NB4 (cell line): ENCODE results near the gene PRPH.

Experiments
- MYC ChIP-seq: IDR thresholded peaks from 2 replicates; pipeline ENCODE4 v1.6.1; 2011; ENCODE audit warnings: low read depth, low read length
- TF ChIP-seq, protein P1 (sequence below): IDR thresholded peaks from one replicate; pipeline ENCODE4 v1.5.1; 2012; ENCODE audit warnings: low read depth, low read length

DNA sequence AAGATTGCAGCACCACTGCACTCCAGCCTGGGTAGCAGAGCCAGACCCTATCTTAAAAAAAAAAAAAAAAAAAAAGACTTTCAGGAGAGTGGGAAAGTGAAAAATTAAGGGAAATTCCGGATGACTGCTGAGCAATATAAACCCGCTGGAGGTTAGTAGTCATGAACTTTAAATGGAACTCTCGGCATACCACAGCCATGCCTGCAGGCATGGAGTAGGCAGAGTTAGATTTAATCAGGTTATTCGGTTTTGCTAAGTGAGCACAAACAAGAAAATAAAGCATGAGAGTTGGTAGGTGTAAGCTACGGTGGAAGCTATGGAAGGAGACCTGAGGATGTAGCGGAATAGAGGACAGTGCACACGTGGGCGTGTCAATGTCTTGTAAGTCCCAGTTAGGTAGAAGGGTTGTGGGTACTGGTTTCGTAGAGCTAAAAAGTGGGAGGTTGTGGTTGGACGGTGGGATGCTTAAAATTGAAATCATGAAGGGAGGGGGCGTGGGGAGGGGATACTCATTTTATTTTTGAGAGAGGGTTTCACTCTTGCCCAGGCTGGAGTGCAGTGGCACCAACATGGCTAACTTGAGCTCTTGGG, 41.8 kb upstream of the PRPH start:
- TF ChIP-seq, protein P1, sequence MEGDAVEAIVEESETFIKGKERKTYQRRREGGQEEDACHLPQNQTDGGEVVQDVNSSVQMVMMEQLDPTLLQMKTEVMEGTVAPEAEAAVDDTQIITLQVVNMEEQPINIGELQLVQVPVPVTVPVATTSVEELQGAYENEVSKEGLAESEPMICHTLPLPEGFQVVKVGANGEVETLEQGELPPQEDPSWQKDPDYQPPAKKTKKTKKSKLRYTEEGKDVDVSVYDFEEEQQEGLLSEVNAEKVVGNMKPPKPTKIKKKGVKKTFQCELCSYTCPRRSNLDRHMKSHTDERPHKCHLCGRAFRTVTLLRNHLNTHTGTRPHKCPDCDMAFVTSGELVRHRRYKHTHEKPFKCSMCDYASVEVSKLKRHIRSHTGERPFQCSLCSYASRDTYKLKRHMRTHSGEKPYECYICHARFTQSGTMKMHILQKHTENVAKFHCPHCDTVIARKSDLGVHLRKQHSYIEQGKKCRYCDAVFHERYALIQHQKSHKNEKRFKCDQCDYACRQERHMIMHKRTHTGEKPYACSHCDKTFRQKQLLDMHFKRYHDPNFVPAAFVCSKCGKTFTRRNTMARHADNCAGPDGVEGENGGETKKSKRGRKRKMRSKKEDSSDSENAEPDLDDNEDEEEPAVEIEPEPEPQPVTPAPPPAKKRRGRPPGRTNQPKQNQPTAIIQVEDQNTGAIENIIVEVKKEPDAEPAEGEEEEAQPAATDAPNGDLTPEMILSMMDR = no peak
- TF ChIP-seq MYC = no peak
